GM19455 (cell line): ENCODE results near the gene PRDX6.
"Not testable (repeated sequence)": the region's sequence is repeated elsewhere in the genome, so short reads cannot be mapped to it uniquely, and the experiment has no call there.

ENCODE experiments used
- ATAC-seq: cut with Tn5 transposase; IDR thresholded peaks from one replicate; pipeline ENCODE4 v1.9.1; 2021; ENCODE audit not compliant: unreplicated experiment

PRDX6 gene

GRCh38 chr1:173467426-173467825 is 9.7 kb upstream of the PRDX6 start:
- ATAC-seq = no peak

- no peak for ATAC-seq
Measured at GRCh38 chr1:173469656-173470055, 7.5 kb upstream of the PRDX6 start.

- no peak for ATAC-seq
Measured at GRCh38 chr1:173470608-173471007, 6.5 kb upstream of the PRDX6 start.

- ATAC-seq = no peak
Measured at GRCh38 chr1:173473599-173474011, 3.5 kb upstream of the PRDX6 start.

DNA sequence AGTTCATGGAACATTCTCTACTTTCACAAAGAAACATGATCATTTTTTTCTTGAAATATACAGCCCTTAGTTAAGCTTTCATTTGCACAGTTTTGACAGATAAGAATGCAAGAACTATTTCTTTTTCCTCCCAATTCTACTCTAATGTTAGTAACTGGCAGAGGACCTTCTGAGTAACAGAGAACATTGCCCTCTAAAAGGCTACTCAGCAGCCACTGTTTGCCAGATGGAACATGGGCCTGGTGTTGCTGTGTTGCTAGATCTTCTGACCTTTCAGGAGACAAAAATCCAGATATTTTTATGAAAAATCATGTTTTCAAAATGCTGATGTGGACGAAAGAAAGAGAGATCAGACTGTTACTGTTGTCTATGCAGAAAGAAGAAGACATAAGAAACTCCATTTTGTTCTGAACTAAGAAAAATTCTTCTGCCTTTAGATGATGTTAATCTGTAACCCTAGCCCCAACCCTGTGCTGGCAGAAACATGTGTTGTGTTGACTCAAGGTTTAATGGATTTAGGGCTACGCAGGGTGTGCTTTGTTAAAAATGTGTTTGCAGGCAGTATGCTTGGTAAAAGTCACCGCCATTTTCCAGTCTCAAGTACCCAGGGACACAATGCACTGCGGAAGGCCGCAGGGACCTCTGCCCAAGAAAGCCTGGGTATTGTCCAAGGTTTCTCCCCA is 2.9 kb upstream of the PRDX6 start:
- ATAC-seq = no peak

DNA sequence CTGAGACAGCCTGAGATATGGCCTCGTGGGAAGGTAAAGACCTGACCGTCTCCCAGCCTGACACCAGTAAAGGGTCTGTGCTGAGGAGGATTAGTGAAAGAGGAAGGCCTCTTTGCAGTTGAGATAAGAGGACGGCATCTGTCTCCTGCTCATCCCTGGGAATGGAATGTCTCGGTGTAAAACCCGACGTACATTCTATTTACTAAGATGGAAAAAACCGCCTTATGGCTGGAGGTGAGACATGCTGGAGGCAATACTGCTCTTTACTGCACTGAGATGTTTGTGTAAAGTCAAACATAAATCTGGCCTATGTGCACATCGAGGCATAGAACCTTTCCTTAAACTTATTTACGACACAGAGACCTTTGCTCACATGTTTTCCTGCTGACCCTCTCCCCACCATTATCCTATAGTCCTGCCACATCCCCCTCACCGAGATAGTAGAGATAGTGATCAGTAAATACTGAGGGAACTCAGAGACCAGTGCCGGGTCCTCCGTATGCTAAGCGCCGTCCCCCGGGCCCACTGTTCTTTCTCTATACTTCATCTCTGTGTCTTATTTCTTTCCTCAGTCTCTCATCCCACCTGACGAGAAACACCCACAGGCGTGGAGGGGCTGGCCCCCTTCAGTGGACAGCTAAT is 2.2 kb upstream of the PRDX6 start:
- not testable (repeated sequence) for ATAC-seq

DNA sequence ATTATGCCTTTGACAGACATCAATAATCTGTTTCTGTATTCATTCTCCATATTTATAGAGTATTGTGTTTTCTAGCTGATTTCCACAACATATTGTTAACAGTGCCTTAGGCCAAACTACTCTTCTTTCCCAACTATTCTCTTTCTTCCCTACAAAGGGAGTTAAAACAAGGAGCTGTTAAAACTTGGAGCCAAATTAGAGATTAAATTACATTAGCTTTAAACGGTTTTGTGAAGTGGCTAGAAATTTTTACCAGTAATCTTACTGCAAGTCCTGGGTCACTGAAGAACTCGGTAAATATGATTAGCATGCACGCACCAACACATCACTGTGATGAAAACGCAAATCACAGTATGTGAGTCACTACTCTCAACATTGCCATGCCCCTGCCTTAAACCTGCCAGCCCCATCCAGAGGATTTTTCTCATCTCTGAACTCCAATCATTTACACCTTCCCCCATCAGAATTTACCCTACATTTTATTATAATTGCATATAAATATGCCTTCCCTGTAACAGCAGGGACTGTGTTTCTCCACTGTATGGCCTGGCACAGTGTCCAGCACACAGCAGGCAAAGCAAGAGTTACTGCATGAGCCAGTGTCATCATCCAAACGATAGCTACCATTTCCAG is 1.5 kb upstream of the PRDX6 start:
- no peak for ATAC-seq

DNA sequence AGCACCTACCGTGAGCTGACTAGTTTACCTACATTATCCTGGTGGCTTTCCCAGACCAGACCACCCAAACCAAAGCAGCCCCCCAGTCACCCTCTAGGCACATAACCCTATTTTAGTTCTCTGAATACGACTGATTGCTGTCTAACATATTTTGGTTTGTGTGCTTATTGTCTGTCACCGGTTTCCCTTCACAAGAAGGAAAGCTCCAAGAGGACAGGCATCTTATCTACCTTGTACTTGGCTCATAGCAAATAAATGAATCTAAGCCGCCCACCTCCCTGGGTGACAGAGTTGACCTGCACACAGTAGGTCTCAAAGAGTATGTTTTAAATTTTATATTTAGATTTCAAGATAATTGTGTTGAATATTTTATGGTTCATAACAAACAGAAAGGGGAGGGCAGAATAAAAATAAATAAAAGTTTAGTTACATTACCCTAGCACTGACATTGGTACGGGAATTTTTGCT is 904 bp upstream of the PRDX6 start:
- ATAC-seq = no peak

- ATAC-seq = peak; percentile 96
Measured at GRCh38 chr1:173476665-173477285, 360 bp upstream of the PRDX6 start.

DNA sequence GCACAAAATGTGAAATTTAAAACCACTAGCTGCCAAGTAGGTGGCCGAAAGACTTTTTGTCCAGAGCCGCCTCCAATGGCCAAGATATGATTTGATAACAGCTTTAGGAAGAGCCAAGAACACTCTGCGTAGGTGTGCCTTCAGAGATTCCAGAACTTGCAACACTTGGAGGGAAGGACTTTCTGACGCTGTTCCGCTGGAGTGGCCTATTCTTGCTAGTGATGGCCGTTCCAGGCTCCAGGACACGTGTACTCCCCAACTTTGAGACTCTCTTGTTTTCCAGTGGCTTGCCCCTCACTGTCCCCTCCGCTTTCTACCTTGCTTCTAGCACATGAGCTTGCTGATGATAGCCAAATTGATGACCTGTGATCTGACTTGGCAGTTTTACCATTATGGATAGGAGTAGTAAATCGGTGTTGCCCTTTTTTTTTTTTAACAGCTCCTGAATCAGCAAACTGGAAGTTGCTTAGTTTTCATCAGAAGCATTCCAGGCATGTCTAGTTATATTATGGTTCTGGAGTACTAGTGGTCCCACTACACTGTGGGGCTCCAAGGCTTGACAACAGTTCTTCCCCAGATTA is 1.0 kb downstream of the PRDX6 start:
- no peak for ATAC-seq

GRCh38 chr1:173479649-173480048 is 2.5 kb downstream of the PRDX6 start:
- ATAC-seq = no peak

DNA sequence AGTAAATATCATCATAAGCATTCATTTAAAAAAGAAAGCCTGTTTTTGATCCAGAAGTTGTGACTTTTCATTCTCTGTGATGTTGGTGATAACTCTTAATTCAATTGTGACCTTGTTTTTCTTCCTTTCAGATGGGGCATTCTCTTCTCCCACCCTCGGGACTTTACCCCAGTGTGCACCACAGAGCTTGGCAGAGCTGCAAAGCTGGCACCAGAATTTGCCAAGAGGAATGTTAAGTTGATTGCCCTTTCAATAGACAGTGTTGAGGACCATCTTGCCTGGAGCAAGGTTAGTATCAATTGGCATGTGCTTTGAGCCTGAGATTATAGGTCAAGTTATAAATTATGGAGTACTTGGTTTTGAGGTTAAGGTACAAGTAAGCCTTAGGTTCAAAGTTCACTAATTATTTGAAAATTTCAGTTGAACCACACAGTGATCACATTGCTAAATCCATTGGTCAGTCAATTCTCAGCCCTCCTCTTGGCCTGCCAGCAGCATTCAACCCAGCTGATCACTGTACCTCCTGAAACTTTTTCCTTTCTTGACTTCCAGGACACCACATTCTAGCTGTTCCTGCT is 4.1 kb downstream of the PRDX6 start:
- ATAC-seq = no peak

DNA sequence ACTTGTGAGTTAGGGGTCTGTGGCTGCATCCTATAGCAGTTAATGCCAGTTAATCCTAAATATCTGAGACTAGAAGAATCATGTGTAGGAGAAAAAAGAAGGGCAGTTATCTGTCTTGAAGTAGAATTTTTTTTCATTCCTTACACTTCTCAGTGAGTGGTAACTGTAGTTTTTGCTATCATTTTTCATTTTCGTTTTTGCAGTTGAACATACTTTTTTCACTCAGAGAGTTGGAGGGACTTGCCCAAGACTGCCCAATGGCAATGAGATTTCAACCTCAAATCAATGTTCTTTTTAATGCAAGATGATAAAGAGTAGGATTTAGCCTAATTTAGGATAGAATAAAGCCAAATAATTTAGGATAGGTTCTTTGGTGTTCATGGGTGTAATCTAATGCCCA is 5.5 kb downstream of the PRDX6 start:
- no peak for ATAC-seq

- no peak for ATAC-seq
Measured at GRCh38 chr1:173484276-173484675, 7.1 kb downstream of the PRDX6 start.

- ATAC-seq = no peak
Measured at GRCh38 chr1:173485401-173485800, 8.3 kb downstream of the PRDX6 start.

GRCh38 chr1:173488001-173488400 is 10.9 kb downstream of the PRDX6 start:
- ATAC-seq = no peak

DNA sequence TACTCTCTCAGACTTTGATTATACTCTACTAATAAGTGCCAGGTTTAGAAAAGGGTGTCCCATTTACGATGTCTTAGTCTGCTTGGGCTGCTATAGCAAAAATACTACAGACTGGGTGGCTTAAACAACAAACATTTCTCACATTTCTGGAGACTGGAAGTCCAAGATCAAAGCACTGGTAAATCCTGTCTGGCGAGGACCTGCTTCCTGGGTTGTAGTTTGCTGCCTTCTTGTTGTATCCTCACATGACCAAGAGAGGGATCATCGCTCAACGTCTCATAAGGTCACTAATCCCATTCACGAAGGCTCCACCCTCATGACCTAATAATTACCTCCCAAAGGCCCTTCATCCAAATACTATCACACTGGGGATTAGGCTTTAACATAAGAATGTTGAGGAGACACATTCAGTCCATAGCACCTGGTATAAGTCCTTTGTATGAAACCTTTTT is 12.0 kb downstream of the PRDX6 start:
- no peak for ATAC-seq

GRCh38 chr1:173489929-173490328 is 12.8 kb downstream of the PRDX6 start:
- ATAC-seq = no peak

- no peak for ATAC-seq
Measured at GRCh38 chr1:173491508-173491907, 14.4 kb downstream of the PRDX6 start.

- not testable (repeated sequence) for ATAC-seq
Measured at GRCh38 chr1:173493125-173493524, 16.0 kb downstream of the PRDX6 start.
